ENCODE measurements around the gene DMBT1. TPM values are rescaled to one million over a fixed set of nuclear protein-coding genes. Genes with fewer than 3 reads are reported as not detected.

Gene DMBT1
- total and polyA plus RNA-seq, 8 donors = 0.23 to 24.4 (median 1.6) TPM

DNA sequence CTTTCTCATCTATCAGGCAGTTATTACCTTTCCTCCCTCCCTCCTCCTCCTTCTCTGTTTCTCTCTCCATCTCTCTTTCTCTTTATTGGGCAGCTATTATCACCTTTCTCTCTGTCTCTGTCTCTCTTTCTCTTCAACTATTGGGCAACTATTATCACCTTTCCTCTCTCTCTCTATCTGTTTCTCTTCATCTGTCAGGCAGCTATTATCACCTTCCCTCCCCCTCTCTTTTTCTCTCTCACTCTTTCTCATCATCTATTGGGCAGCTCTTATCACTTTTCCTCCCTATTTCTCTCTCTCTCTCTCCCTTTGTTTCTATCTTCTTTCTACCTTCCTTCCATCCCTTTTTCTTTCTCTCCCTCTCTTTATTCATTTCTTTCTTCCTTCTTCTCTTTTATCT is 1.2 kb downstream of the DMBT1 start:
- Histone ChIP-seq H3K36me3 (no peaks in the 10 kb centered on the region), H3K27ac (no peak overlapping the region), H3K4me3 (no peak overlapping the region), H3K9me3 (no peaks in the 10 kb centered on the region), H3K27me3 (peaks cover 0 to 8% (median 0%) of the 10 kb centered on the region in 4 donors), H3K4me1 (no peaks in the 10 kb centered on the region)
- FAIRE-seq = no peak
- DNase-seq = no peak
- ATAC-seq = no peak
- intact Hi-C loops (cut with DNase I) = loop anchor here in 1 of 3 donors (10.0 kb wide), 1 partner anchor 267 kb away; no protein-coding TSS in a partner anchor
- TF ChIP-seq, protein P1, sequence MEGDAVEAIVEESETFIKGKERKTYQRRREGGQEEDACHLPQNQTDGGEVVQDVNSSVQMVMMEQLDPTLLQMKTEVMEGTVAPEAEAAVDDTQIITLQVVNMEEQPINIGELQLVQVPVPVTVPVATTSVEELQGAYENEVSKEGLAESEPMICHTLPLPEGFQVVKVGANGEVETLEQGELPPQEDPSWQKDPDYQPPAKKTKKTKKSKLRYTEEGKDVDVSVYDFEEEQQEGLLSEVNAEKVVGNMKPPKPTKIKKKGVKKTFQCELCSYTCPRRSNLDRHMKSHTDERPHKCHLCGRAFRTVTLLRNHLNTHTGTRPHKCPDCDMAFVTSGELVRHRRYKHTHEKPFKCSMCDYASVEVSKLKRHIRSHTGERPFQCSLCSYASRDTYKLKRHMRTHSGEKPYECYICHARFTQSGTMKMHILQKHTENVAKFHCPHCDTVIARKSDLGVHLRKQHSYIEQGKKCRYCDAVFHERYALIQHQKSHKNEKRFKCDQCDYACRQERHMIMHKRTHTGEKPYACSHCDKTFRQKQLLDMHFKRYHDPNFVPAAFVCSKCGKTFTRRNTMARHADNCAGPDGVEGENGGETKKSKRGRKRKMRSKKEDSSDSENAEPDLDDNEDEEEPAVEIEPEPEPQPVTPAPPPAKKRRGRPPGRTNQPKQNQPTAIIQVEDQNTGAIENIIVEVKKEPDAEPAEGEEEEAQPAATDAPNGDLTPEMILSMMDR (IDR thresholded peaks at IDR 0.05) = no peak

DNA sequence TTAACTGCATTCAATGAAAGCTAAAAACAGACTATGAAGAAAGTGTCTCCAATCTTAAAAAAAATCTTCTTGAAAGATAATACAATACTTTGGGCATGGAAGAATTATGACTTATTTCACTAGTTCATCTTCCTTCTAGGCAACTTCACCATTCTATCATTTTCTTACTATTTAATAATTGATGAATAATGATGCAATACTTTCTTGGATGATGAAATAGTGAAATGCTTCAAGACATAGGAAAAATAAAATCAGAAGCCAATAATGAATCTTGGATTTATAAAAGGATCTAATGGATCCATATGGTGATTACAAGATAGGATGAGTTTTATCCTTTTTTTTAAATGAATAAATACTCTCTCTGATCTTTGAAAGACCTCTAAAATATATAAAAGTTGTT is 4.4 kb downstream of the DMBT1 start:
- TF ChIP-seq, protein P1 (IDR thresholded peaks at IDR 0.05) = no peak
- Histone ChIP-seq H3K27me3 (peaks cover 0 to 8% (median 0%) of the 10 kb centered on the region in 4 donors), H3K9me3 (no peaks in the 10 kb centered on the region), H3K4me1 (no peaks in the 10 kb centered on the region), H3K27ac (no peak overlapping the region), H3K4me3 (no peak overlapping the region), H3K36me3 (no peaks in the 10 kb centered on the region)
- intact Hi-C loops (cut with DNase I) = loop anchor here in 1 of 3 donors (10.0 kb wide), 1 partner anchor 270 kb away; no protein-coding TSS in a partner anchor
- FAIRE-seq = no peak
- DNase-seq = no peak
- no peak for ATAC-seq

GRCh38 chr10:122565766-122566206 is 5.2 kb downstream of the DMBT1 start:
- Histone ChIP-seq H3K4me1 (no peaks in the 10 kb centered on the region), H3K27me3 (peaks cover 0 to 8% (median 0%) of the 10 kb centered on the region in 4 donors), H3K36me3 (no peaks in the 10 kb centered on the region), H3K27ac (no peak overlapping the region), H3K4me3 (peak overlapping the region in 2 of 4 donors; percentile 17 to 18), H3K9me3 (no peaks in the 10 kb centered on the region)
- DNase-seq (peak; percentile 56 to 92 (median 80)), ATAC-seq (peak; percentile 76 to 92 (median 88)), FAIRE-seq (peak; percentile 87)
- TF ChIP-seq, protein P1 (IDR thresholded peaks at IDR 0.05) = peak; percentile 52 to 69 (median 61)
- intact Hi-C loops (cut with DNase I) = loop anchor here in 1 of 3 donors (10.0 kb wide), 1 partner anchor 271 kb away; no protein-coding TSS in a partner anchor
- 8 to 15% methylated on average over 12 to 13 of the region's 13 CpGs for WGBS, 2 donors

DNA sequence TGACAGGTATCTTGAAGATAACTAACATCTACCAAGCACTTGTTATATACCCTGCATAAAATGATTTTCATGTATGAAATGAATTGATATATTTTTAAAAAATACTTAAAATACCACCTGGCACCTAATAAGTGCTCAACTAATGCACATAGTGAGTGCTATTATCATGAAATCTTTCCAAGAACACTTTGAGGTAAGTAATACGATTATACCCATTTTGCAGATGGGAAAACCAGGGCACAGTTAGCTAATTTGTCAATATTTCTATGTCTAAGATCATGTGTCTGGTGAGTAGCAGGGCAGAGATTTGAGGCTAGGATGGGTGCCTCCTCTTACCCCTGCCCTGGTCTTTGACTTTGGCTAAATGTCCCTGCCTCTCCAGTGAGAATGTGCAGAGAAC is 6.1 kb downstream of the DMBT1 start:
- H3K27me3 ChIP-seq = peaks cover 0 to 8% (median 0%) of the 10 kb centered on the region in 4 donors
- no peaks in the 10 kb centered on the region for H3K4me1 ChIP-seq
- no peak for FAIRE-seq
- WGBS, 2 donors = 80 to 83% methylated on average over 1 of the region's 1 CpG
- DNase-seq = no peak
- TF ChIP-seq, protein P1 (IDR thresholded peaks at IDR 0.05) = no peak
- intact Hi-C loops (cut with DNase I) = loop anchor here in 1 of 3 donors (10.0 kb wide), 1 partner anchor 272 kb away; no protein-coding TSS in a partner anchor
- H3K4me3 ChIP-seq = no peak overlapping the region
- no peaks in the 10 kb centered on the region for H3K9me3 ChIP-seq
- no peak overlapping the region for H3K27ac ChIP-seq
- no peaks in the 10 kb centered on the region for H3K36me3 ChIP-seq
- ATAC-seq = no peak

DNA sequence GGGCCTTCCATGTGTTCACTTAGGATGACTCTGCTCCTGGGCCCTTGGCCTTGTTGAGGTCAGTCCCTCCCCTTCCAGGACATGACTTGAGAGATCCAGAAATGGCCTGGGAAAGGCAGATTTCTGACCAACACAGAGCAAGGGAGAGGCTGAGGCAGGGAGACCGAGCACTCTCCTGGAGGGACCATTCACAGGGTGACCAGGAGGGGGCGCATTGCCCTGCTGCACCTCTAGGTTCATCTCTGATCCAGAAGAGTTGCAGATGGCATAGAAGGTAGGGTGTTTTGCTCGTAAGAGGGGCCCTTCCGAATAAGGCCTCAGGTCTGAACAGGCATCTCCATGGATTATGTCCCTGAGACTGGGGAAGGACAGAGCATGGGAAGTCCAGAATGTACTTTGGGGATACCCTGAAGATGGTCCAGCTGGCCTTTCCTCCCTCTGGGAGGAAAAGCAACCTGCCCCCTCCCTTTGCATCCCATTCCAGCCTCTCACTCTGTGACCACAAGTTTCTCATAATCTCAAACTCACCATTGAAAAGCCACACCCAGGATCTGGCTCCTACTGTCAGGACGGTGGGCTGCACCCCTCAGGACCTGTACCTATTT is 6.6 kb downstream of the DMBT1 start:
- TF ChIP-seq, protein P1 (IDR thresholded peaks at IDR 0.05) = peak; percentile 29 to 44 (median 37)
- intact Hi-C loops (cut with DNase I) = loop anchor here in 1 of 3 donors (10.0 kb wide), 1 partner anchor 272 kb away; no protein-coding TSS in a partner anchor
- Histone ChIP-seq H3K9me3 (no peaks in the 10 kb centered on the region), H3K4me1 (no peaks in the 10 kb centered on the region), H3K36me3 (no peaks in the 10 kb centered on the region), H3K27me3 (peaks cover 0 to 8% (median 0%) of the 10 kb centered on the region in 4 donors), H3K4me3 (no peak overlapping the region), H3K27ac (no peak overlapping the region)
- DNase-seq = peak in 3 of 6 donors; percentile 34 to 67 (median 51)
- FAIRE-seq = no peak
- WGBS, 2 donors = 53 to 55% methylated on average over 5 of the region's 5 CpGs
- ATAC-seq = peak; percentile 69 to 82 (median 74)
